Naive thymus-derived CD8-positive, alpha-beta T cell (primary cell): ENCODE data around the gene BRINP1. TPM values are rescaled to one million over a fixed set of nuclear protein-coding genes. Genes with fewer than 3 reads are reported as not detected.

Experiments
- ATAC-seq, 2 donors: fragments of 150-1000 bp; cut with Tn5 transposase in 1 of 2; sonication (Bioruptor Pico), chemical (Tn5 transposase) in 1 of 2; 1 replicate in 1 of 2; 2 replicates in 1 of 2; pipeline ENCODE4 v1.10.0; 2021; ENCODE audit warnings: mild to moderate bottlenecking in 2 of 2, moderate library complexity in 2 of 2
- POLR2A ChIA-PET: fragments of 350-600 bp; sonication (Branson Sonifier 250); formaldehyde crosslinking; loops from one replicate; lab custom pipeline; 2021; ENCODE audit warnings: antibody characterized with exemption; lab: Charles Lee
- DNase-seq, 10 donors: peaks; one replicate each; pipeline versions ENCODE4 v3.0.0 to v3.0.0-alpha.2; 2020 to 2022
- H3K27ac Mint-ChIP-seq, 10 donors: one replicate each; pipeline ENCODE4 v1.8.0; 2020 to 2022; ENCODE audit warnings: mild to moderate bottlenecking in 10 of 10, mixed read lengths in 10 of 10, moderate library complexity in 4 of 10, inconsistent platforms in 1 of 10
- H3K27me3 Mint-ChIP-seq, 5 donors: one replicate each; pipeline ENCODE4 v1.8.0; 2021 to 2022; ENCODE audit warnings: mixed read lengths in 5 of 5
- H3K36me3 Mint-ChIP-seq, 3 donors: one replicate each; pipeline ENCODE4 v1.8.0; 2020 to 2022; ENCODE audit warnings: mixed read lengths in 3 of 3, mild to moderate bottlenecking in 2 of 3, inconsistent platforms in 1 of 3
- H3K4me1 Mint-ChIP-seq, 4 donors: one replicate each; pipeline ENCODE4 v1.8.0; 2021 to 2022; ENCODE audit warnings: mixed read lengths in 4 of 4
- H3K4me3 Mint-ChIP-seq, 10 donors: one replicate each; pipeline ENCODE4 v1.8.0; 2020 to 2022; ENCODE audit warnings: mild to moderate bottlenecking in 10 of 10, mixed read lengths in 10 of 10, moderate library complexity in 6 of 10, inconsistent platforms in 1 of 10
- H3K9me3 Mint-ChIP-seq, 9 donors: one replicate each; pipeline ENCODE4 v1.8.0; 2020 to 2022; ENCODE audit warnings: mixed read lengths in 9 of 9, mild to moderate bottlenecking in 3 of 9, inconsistent platforms in 1 of 9, moderate library complexity in 1 of 9
- polyA plus RNA-seq, 3 donors: library from polyadenylated mRNA; unstranded; fragments of 300-500 nt; fragmentation: Illumina TruSeq; gene quantifications; one replicate each; pipeline ENCODE4 v1.2.3, GENCODE V29; 2021
- total RNA-seq, 8 experiments: library from RNA in 2 of 8; stranded (reverse) in 2 of 8; gene quantifications; one replicate each; pipeline ENCODE4 v1.2.3 and lab custom pipeline; 2021 to 2026

The BRINP1 gene
- total and polyA plus RNA-seq, 5 experiments from 2014 or later = not detected

DNA sequence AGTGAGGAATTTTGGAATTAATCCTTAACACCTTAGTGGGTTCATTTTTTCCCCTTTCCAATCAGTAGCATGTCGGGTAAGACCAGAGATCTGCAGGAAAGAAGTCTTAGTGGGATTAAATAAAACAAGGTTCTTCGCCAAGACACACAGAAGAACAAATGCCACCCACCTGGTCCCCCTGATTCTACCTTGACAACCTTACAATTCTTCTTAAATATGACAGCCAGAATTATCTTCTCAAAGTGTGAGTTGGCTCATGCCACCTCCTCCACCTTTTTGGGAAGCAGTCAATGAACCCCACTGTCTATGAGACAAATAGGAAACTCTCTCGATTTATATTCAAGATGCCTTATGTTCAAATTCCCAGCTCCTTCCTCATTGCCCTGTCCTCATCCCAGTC lies 105.1 kb downstream of the BRINP1 start:
- H3K27ac Mint-ChIP-seq = no peak overlapping the region
- H3K4me1 Mint-ChIP-seq = no peaks in the 10 kb centered on the region
- POLR2A ChIA-PET = no interaction called here
- H3K9me3 Mint-ChIP-seq = peaks cover 0 to 9% (median 6%) of the 10 kb centered on the region in 9 donors
- no peak for DNase-seq
- no peak overlapping the region for H3K4me3 Mint-ChIP-seq
- ATAC-seq = no peak
- peaks cover 0 to 19% (median 0%) of the 10 kb centered on the region in 5 donors for H3K27me3 Mint-ChIP-seq
- no peaks in the 10 kb centered on the region for H3K36me3 Mint-ChIP-seq

DNA sequence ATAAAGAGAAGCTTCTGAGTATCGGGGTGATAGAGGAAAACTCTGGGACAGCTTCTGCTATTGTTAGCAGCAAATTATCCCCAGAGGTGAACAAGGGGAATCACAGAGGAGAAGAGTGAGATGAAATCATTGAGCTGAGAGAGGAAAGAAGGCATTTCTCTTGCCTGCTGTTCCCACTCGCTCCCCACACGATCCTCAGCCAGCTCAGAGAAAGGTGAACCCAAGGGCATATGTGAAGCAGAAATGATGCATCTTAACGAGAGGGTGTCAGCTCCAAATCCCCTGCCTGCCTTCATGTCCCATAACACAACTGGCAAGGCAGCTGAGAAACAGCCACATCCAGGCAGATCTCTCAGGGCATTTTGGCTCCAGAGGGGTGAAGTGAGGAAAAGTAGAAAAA lies 111.6 kb downstream of the BRINP1 start:
- DNase-seq (no peak), ATAC-seq (no peak)
- no peaks in the 10 kb centered on the region for H3K4me1 Mint-ChIP-seq
- H3K27ac Mint-ChIP-seq = no peak overlapping the region
- H3K9me3 Mint-ChIP-seq = peaks cover 0 to 19% (median 2%) of the 10 kb centered on the region in 9 donors
- POLR2A ChIA-PET = no interaction called here
- no peaks in the 10 kb centered on the region for H3K36me3 Mint-ChIP-seq
- no peaks in the 10 kb centered on the region for H3K27me3 Mint-ChIP-seq
- H3K4me3 Mint-ChIP-seq = no peak overlapping the region

- H3K36me3 Mint-ChIP-seq = peaks cover 0 to 11% (median 0%) of the 10 kb centered on the region in 3 donors
- ATAC-seq (no peak), DNase-seq (no peak)
- POLR2A ChIA-PET = no interaction called here
- no peak overlapping the region for H3K4me3 Mint-ChIP-seq
- H3K9me3 Mint-ChIP-seq = peaks cover 0 to 25% (median 5%) of the 10 kb centered on the region in 9 donors
- H3K4me1 Mint-ChIP-seq = no peaks in the 10 kb centered on the region
- peaks cover 0 to 12% (median 0%) of the 10 kb centered on the region in 5 donors for H3K27me3 Mint-ChIP-seq
- H3K27ac Mint-ChIP-seq = no peak overlapping the region
These were observed 114.1 kb downstream of the BRINP1 start for GRCh38 chr9:119255116-119255515.

DNA sequence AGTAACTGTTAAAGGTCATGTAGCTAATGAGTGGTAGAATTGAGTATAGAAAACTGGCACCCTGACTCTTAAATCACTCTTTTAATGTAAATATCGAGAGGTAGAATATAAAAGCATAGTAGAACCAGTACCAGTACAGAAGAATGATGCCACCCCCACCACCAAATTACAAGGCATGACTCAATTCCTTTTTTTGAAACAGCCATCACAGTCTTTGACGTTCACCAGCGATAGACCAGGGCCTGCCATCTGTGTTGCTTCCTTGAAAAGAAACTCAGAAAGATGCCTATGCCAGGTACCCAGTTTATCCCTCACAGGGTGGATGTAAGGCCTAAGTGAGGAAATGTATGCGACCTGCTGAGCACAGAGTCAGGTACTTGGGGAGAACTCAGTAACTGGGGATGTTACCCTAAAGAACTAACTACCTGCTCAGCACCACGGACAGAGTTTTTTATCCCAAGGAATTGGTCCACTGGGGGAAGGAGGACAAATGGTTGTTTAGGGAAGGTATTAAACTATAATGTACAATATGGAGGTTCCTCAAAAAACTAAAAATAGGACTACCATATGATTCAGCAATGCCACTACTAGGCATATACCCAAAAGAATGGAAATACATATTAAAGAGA lies 116.5 kb downstream of the BRINP1 start:
- ATAC-seq = no peak
- H3K4me3 Mint-ChIP-seq = no peak overlapping the region
- H3K27ac Mint-ChIP-seq = no peak overlapping the region
- DNase-seq = no peak
- H3K36me3 Mint-ChIP-seq = peaks cover 0 to 11% (median 0%) of the 10 kb centered on the region in 3 donors
- POLR2A ChIA-PET = no interaction called here
- peaks cover 0 to 31% (median 8%) of the 10 kb centered on the region in 9 donors for H3K9me3 Mint-ChIP-seq
- H3K4me1 Mint-ChIP-seq = no peaks in the 10 kb centered on the region
- peaks cover 0 to 16% (median 0%) of the 10 kb centered on the region in 5 donors for H3K27me3 Mint-ChIP-seq

GRCh38 chr9:119251936-119252335 lies 117.3 kb downstream of the BRINP1 start:
- H3K4me1 Mint-ChIP-seq = no peaks in the 10 kb centered on the region
- ATAC-seq (no peak), DNase-seq (no peak)
- no peak overlapping the region for H3K27ac Mint-ChIP-seq
- peaks cover 0 to 11% (median 0%) of the 10 kb centered on the region in 3 donors for H3K36me3 Mint-ChIP-seq
- H3K9me3 Mint-ChIP-seq = peaks cover 0 to 31% (median 8%) of the 10 kb centered on the region in 9 donors
- POLR2A ChIA-PET = no interaction called here
- no peak overlapping the region for H3K4me3 Mint-ChIP-seq
- H3K27me3 Mint-ChIP-seq = peaks cover 0 to 16% (median 0%) of the 10 kb centered on the region in 5 donors

GRCh38 chr9:119250730-119251129 lies 118.5 kb downstream of the BRINP1 start:
- POLR2A ChIA-PET = no interaction called here
- peaks cover 0 to 34% (median 9%) of the 10 kb centered on the region in 9 donors for H3K9me3 Mint-ChIP-seq
- H3K27ac Mint-ChIP-seq = no peak overlapping the region
- no peak overlapping the region for H3K4me3 Mint-ChIP-seq
- H3K27me3 Mint-ChIP-seq = peaks cover 0 to 16% (median 0%) of the 10 kb centered on the region in 5 donors
- ATAC-seq = no peak
- DNase-seq = no peak
- no peaks in the 10 kb centered on the region for H3K4me1 Mint-ChIP-seq
- H3K36me3 Mint-ChIP-seq = peaks cover 0 to 11% (median 0%) of the 10 kb centered on the region in 3 donors

DNA sequence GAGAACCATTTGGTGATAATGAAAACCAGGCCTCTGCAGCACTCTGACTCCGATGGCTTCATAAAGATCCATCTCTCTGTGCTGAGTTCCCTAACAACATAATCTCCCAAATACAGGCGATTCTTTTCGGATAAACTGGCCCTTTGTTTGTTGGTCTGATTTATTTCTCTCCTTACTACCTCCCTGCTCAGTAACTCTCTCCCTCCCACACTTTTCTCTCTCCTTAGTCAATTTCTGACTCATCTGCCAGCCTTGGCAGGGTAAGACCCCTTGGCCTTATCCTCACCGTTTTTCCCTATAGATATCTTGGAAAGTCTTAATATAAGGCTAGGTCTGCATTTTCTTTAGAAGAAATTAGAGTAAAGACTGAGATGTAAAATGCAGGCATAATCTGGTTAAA lies 128.7 kb downstream of the BRINP1 start:
- POLR2A ChIA-PET = no interaction called here
- H3K36me3 Mint-ChIP-seq = no peaks in the 10 kb centered on the region
- H3K9me3 Mint-ChIP-seq = peaks cover 0 to 12% (median 3%) of the 10 kb centered on the region in 9 donors
- ATAC-seq = no peak
- H3K4me1 Mint-ChIP-seq = no peaks in the 10 kb centered on the region
- H3K27ac Mint-ChIP-seq = no peak overlapping the region
- H3K4me3 Mint-ChIP-seq = no peak overlapping the region
- peaks cover 2 to 12% (median 3%) of the 10 kb centered on the region in 5 donors for H3K27me3 Mint-ChIP-seq
- no peak for DNase-seq

- no peak overlapping the region for H3K4me3 Mint-ChIP-seq
- peaks cover 0 to 7% (median 0%) of the 10 kb centered on the region in 9 donors for H3K9me3 Mint-ChIP-seq
- DNase-seq = no peak
- ATAC-seq = no peak
- no peaks in the 10 kb centered on the region for H3K4me1 Mint-ChIP-seq
- no peak overlapping the region for H3K27ac Mint-ChIP-seq
- peaks cover 0 to 8% (median 3%) of the 10 kb centered on the region in 5 donors for H3K27me3 Mint-ChIP-seq
- POLR2A ChIA-PET = no interaction called here
- no peaks in the 10 kb centered on the region for H3K36me3 Mint-ChIP-seq
These were observed 134.6 kb downstream of the BRINP1 start for GRCh38 chr9:119234636-119235035.

DNA sequence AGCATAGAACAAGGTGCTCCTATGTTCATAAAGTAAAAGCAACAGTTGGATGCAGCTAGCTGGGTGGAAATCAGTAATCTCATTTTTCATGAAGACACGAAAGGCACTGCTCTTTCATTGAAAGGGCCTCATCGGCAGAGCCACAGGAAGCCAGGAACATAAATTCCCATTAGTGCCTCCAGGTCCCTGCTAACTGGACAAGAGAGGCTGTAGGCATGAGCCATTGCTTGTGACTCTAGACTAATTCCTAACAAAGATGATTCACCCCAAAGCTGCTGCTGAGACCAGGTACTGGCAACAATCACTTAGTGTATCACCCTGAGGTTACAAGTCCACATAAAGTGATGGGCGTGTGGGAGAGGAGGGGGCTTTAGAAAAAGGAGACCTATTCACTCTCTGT lies 141.8 kb downstream of the BRINP1 start:
- peaks cover 0 to 3% (median 0%) of the 10 kb centered on the region in 9 donors for H3K9me3 Mint-ChIP-seq
- no peak for DNase-seq
- H3K4me3 Mint-ChIP-seq = no peak overlapping the region

DNA sequence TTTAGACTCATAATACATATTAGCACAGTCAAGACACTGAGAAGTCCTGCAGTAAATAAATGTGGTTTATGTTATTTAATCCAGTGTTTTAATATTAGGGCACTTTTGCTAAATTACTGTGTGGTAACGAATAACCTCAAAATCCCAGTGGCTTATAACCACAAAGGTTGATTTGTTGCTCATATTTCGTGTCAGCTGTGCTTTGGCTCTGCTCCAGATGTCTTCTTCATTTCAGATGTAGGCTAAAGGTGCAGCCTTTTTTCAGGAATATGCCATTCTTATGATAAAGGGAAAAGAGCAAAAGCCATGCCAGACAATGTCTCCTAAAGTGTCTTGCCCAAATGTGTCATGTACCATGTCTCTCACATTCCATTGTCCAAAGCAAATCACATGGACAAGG lies 144.8 kb downstream of the BRINP1 start:
- Mint-ChIP-seq H3K4me3 (no peak overlapping the region), H3K4me1 (no peaks in the 10 kb centered on the region), H3K27ac (no peak overlapping the region), H3K36me3 (no peaks in the 10 kb centered on the region), H3K9me3 (peaks cover 0 to 9% (median 3%) of the 10 kb centered on the region in 9 donors), H3K27me3 (peaks cover 0 to 2% (median 0%) of the 10 kb centered on the region in 5 donors)
- DNase-seq (no peak), ATAC-seq (no peak)
- POLR2A ChIA-PET = no interaction called here

More for the DNA sequence above, 141.8 kb downstream of the BRINP1 start:
- no peak overlapping the region for H3K27ac Mint-ChIP-seq
- POLR2A ChIA-PET = no interaction called here
- H3K4me1 Mint-ChIP-seq = no peaks in the 10 kb centered on the region
- peaks cover 0 to 2% (median 0%) of the 10 kb centered on the region in 5 donors for H3K27me3 Mint-ChIP-seq
- no peak for ATAC-seq
- H3K36me3 Mint-ChIP-seq = no peaks in the 10 kb centered on the region

- no peak for ATAC-seq
These were observed 148.0 kb downstream of the BRINP1 start for GRCh38 chr9:119221276-119221675.

DNA sequence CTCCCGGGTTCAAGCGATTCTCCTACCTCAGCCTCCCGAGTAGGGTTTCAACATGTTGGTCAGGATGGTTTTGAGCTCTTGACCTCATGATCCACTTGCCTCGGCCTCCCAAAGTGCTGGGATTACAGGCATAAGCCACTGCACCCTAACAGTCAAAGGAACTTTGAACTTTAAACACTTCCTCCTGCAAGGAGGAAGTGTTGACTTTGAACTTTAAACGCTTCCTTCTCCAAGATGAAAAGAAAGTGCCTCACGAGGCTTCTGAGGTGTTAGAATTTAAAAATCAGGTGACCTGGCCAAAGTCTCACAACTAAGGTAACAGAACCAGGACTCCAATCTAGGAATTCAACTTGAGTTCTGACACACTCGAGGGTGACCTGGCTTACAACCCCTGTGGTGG lies 150.9 kb downstream of the BRINP1 start:
- POLR2A ChIA-PET = no interaction called here
- Mint-ChIP-seq H3K4me3 (no peak overlapping the region), H3K27ac (no peak overlapping the region), H3K4me1 (no peaks in the 10 kb centered on the region), H3K27me3 (peaks cover 0 to 3% (median 0%) of the 10 kb centered on the region in 5 donors), H3K36me3 (no peaks in the 10 kb centered on the region), H3K9me3 (peaks cover 0 to 16% (median 5%) of the 10 kb centered on the region in 9 donors)
- DNase-seq (no peak), ATAC-seq (no peak)

More at GRCh38 chr9:119221276-119221675, 148.0 kb downstream of the BRINP1 start:
- Mint-ChIP-seq H3K4me1 (no peaks in the 10 kb centered on the region), H3K27me3 (no peaks in the 10 kb centered on the region), H3K4me3 (no peak overlapping the region), H3K36me3 (no peaks in the 10 kb centered on the region), H3K27ac (no peak overlapping the region), H3K9me3 (peaks cover 0 to 16% (median 4%) of the 10 kb centered on the region in 9 donors)
- DNase-seq = no peak
- POLR2A ChIA-PET = no interaction called here

DNA sequence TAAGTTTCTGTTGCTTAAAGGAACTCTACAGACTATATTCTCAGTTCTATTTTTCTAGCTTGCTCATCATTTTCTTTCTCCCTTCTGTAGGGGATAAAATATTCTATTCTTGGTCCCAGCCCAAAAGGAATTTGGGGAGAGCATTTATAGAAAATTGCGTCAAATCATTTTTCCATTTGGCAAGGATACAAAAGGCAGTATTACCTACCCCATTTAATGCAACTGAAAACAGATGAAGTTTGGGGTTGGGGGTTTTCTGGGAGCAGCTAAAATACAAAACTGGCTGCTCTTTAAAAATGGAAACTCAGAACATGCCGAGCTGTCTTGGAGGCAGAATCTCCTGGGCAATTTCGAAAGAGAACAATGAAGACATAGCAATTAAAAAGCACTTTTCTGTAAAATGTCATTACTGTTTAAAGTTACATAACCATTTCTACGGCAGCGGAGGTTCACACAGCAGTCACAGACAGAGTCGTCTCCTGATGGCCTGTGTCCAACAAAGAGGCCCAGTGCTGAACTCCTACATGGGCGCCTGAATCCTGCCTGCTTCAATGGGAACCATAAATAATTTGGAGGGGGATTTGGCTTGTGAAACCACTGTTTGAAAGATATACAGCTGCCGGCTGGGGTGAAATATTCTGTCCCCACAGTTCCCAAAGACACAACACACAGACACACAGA lies 152.4 kb downstream of the BRINP1 start:
- POLR2A ChIA-PET = no interaction called here
- no peak overlapping the region for H3K27ac Mint-ChIP-seq
- no peak overlapping the region for H3K4me3 Mint-ChIP-seq
- ATAC-seq (no peak), DNase-seq (no peak)
- peaks cover 0 to 3% (median 0%) of the 10 kb centered on the region in 5 donors for H3K27me3 Mint-ChIP-seq
- peaks cover 0 to 16% (median 6%) of the 10 kb centered on the region in 9 donors for H3K9me3 Mint-ChIP-seq
- H3K4me1 Mint-ChIP-seq = no peaks in the 10 kb centered on the region
- no peaks in the 10 kb centered on the region for H3K36me3 Mint-ChIP-seq
